SKM-1 treated with dmso at 0.1 percent for 144 hours (cell line): ENCODE results near the gene SLBP.
A peak's percentile ranks its signal among the peaks of the same experiment; 100 is the strongest.
"Not testable (repeated sequence)": the region's sequence is repeated elsewhere in the genome, so short reads cannot be mapped to it uniquely, and the experiment has no call there.

Experiments
- DNase-seq: peaks from one replicate; lab custom pipeline; 2025; ENCODE audit not compliant: unreplicated experiment; lab: John Stamatoyannopoulos, UW

Gene SLBP

GRCh38 chr4:1713003-1713851, 1.1 kb upstream of the SLBP start:
- no peak for DNase-seq

- DNase-seq: no peak
Observed at GRCh38 chr4:1711571-1712215, 426 bp downstream of the SLBP start.

- DNase-seq: no peak
Observed at GRCh38 chr4:1711055-1711570, 1.0 kb downstream of the SLBP start.

GRCh38 chr4:1708581-1708980, 3.5 kb downstream of the SLBP start:
- no peak for DNase-seq

GRCh38 chr4:1706358-1706757, 5.8 kb downstream of the SLBP start:
- DNase-seq: no peak

- DNase-seq: no peak
Observed at GRCh38 chr4:1705732-1706131, 6.4 kb downstream of the SLBP start.

- no peak for DNase-seq
Observed at GRCh38 chr4:1703867-1704266, 8.3 kb downstream of the SLBP start.

GRCh38 chr4:1701671-1702070, 10.4 kb downstream of the SLBP start:
- not testable (repeated sequence) for DNase-seq

GRCh38 chr4:1695913-1696312, 16.2 kb downstream of the SLBP start:
- no peak for DNase-seq

GRCh38 chr4:1693131-1693896, 18.8 kb downstream of the SLBP start:
- DNase-seq: peak; percentile 85

GRCh38 chr4:1691737-1692373, 20.3 kb downstream of the SLBP start:
- no peak for DNase-seq

- DNase-seq: no peak
Observed at GRCh38 chr4:1690698-1691097, 21.4 kb downstream of the SLBP start.

- DNase-seq: no peak
Observed at GRCh38 chr4:1686440-1687036, 25.6 kb downstream of the SLBP start.

- no peak for DNase-seq
Observed at GRCh38 chr4:1685235-1686150, 26.6 kb downstream of the SLBP start.

GRCh38 chr4:1684506-1685234, 27.4 kb downstream of the SLBP start:
- no peak for DNase-seq

- DNase-seq: peak; percentile 92
Observed at GRCh38 chr4:1683736-1684505, 28.2 kb downstream of the SLBP start, which contains the start of gene FAM53A. Gene FAM53A, minus strand, starts transcription at chr4:1684313. Its CDS starts 15,572 bp downstream, at chr4:1668741.

GRCh38 chr4:1683261-1683735, 28.8 kb downstream of the SLBP start:
- DNase-seq: no peak

- DNase-seq: no peak
Observed at GRCh38 chr4:1682860-1683259, 29.3 kb downstream of the SLBP start.
